Retinal pigment epithelial cell (primary cell): ENCODE data around the gene SPAG7.
A peak's percentile ranks its signal among the peaks of the same experiment; 100 is the strongest.

Source experiments
- DNase-seq: peaks from one replicate; pipeline ENCODE4 v3.0.0-alpha.2; 2010; ENCODE audit warnings: low read depth
- H3K4me3 ChIP-seq: 2 replicates; pipeline ENCODE4 v1.5.1; 2011; ENCODE audit warnings: mild to moderate bottlenecking, low read length, control low read depth, moderate library complexity
- CTCF ChIP-seq: conservative IDR thresholded peaks from 2 replicates; pipeline ENCODE4 v1.5.1; 2011; ENCODE audit warnings: low read depth, low read length, control low read depth, inconsistent platforms

SPAG7 gene

DNA sequence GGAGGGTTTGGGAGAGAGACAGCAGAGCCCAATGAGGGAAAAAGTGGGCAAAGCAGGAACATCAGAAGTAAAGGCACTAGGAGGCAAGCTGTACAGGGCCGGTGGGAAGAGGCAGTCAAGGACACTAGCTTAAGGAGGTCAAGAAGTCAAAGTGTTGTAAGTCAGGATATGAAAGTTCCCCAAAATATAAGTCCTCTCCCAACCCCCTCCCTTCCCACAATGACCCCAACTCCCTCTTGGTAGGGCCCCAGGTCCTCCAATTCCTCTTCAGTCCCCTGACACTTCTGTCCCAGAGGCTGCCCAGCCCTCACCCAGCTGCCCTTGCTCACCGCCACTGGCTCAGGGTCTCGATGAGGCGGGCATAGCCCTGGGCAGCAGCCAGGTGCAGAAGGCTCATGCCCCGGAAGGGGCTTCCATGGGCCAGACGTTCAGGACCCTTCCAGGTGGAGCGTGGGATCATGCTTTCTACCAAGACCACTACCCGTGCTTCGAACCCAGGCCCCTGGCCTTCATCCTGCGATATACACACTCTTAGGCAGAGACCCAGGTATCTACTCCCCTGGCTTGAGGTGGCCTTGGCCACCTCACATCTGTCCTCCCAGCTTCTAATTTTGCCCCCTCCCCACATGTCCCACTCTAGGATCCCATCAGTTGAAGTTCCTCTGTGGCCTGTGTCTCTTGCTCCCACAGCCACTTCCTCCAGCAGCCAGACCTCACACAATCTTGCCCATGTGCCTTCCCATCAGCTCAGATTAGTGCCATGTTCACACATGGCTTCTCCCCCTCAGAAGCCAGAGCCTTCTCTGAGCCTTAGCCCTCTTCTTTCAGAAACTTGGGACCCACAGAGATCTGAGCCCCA, 5.9 kb upstream of the SPAG7 start:
- H3K4me3 ChIP-seq, result no peak overlapping the region
- no peak for TF ChIP-seq CTCF
- no peak for DNase-seq

DNA sequence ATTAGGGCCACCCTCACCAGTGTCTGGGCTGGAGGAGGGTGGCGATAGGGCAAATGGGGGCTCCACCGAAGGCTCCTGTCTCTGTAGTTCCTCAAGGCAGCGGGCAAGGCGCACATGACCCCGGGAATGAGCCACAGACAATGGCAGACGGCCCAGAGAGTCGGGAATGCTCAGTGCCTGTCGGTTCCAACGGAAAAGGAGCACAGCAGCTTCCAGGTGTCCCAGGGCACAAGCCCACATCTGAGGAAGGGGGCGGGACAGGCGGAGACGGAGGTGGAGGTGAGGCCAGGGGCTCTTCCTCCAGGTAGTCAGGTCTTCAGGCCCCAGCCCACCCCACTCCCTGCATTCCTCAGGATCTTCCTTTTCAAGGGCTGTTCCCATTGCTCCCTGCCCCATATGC, 5.1 kb upstream of the SPAG7 start:
- no peak for TF ChIP-seq CTCF
- H3K4me3 ChIP-seq, result no peak overlapping the region

GRCh38 chr17:4972322-4972721, 4.7 kb upstream of the SPAG7 start:
- no peak overlapping the region for H3K4me3 ChIP-seq
- no peak for TF ChIP-seq CTCF
- no peak for DNase-seq

More for the DNA sequence above, 5.1 kb upstream of the SPAG7 start:
- no peak for DNase-seq

- H3K4me3 ChIP-seq, result no peak overlapping the region
- DNase-seq, result no peak
- no peak for TF ChIP-seq CTCF
Measured at GRCh38 chr17:4971826-4972225, 4.2 kb upstream of the SPAG7 start.

GRCh38 chr17:4970273-4970672, 2.7 kb upstream of the SPAG7 start:
- no peak for DNase-seq
- no peak overlapping the region for H3K4me3 ChIP-seq
- TF ChIP-seq CTCF, result no peak

- peak; percentile 8 for TF ChIP-seq CTCF
- H3K4me3 ChIP-seq, result peak overlapping the region; percentile 93
- DNase-seq, result no peak
Measured at GRCh38 chr17:4969551-4970173, 2.0 kb upstream of the SPAG7 start.
